ENCODE data around the gene TMC1.

DNA sequence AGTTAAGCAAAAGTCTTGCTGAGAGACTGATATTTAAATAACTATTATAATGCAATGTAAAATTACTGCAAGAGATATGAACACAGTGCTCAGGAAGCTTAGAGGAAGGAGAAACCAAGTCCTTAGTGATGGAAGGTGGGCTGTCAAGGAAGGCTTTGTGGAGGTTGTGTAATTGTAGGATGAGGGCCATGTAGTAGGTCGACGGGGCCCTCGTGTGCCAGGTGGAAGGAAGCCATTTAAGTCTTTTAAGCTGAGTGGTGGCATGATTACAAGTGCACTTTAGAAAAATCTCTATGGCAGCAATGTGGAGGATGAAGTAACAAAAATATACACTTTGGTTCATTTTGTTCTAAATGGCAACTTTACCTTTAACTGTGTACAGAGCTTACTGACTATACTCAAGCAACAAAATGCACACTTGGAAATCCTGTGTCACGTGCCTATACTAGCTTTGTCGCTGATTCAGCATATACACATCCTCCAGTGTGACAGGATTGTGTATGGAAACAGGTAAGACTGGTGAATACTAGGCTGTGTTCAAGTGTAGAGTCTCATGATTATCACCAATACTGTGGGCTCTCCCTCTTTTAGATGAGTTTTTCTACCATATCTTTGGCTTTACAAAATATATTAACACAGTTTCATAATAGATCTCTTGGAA is 78.6 kb downstream of the TMC1 start:
- no peak for TF ChIP-seq SNAI2 (CRISPR knock-in tag; IDR thresholded peaks at IDR 0.05)
- no peak for TF ChIP-seq PPARA (CRISPR knock-in tag; IDR thresholded peaks at IDR 0.05; ENCODE audit: borderline replicate concordance)
- TF ChIP-seq ARNTL (CRISPR knock-in tag; IDR thresholded peaks at IDR 0.05; ENCODE audit: borderline replicate concordance, low read depth) = no peak
- no peak for TF ChIP-seq ZC3H10 (CRISPR knock-in tag; IDR thresholded peaks at IDR 0.05)
- no peak for TF ChIP-seq ZFP3 (CRISPR knock-in tag; IDR thresholded peaks at IDR 0.05)
- TF ChIP-seq, protein P1, sequence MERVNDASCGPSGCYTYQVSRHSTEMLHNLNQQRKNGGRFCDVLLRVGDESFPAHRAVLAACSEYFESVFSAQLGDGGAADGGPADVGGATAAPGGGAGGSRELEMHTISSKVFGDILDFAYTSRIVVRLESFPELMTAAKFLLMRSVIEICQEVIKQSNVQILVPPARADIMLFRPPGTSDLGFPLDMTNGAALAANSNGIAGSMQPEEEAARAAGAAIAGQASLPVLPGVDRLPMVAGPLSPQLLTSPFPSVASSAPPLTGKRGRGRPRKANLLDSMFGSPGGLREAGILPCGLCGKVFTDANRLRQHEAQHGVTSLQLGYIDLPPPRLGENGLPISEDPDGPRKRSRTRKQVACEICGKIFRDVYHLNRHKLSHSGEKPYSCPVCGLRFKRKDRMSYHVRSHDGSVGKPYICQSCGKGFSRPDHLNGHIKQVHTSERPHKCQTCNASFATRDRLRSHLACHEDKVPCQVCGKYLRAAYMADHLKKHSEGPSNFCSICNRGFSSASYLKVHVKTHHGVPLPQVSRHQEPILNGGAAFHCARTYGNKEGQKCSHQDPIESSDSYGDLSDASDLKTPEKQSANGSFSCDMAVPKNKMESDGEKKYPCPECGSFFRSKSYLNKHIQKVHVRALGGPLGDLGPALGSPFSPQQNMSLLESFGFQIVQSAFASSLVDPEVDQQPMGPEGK (CRISPR knock-in tag; IDR thresholded peaks at IDR 0.05; ENCODE audit: borderline replicate concordance) = no peak
- no peak for TF ChIP-seq BACH2 (CRISPR knock-in tag; IDR thresholded peaks at IDR 0.05; ENCODE audit: borderline replicate concordance)
- TF ChIP-seq, protein P2, sequence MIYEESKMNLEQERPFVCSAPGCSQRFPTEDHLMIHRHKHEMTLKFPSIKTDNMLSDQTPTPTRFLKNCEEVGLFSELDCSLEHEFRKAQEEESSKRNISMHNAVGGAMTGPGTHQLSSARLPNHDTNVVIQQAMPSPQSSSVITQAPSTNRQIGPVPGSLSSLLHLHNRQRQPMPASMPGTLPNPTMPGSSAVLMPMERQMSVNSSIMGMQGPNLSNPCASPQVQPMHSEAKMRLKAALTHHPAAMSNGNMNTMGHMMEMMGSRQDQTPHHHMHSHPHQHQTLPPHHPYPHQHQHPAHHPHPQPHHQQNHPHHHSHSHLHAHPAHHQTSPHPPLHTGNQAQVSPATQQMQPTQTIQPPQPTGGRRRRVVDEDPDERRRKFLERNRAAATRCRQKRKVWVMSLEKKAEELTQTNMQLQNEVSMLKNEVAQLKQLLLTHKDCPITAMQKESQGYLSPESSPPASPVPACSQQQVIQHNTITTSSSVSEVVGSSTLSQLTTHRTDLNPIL (CRISPR knock-in tag; IDR thresholded peaks at IDR 0.05; ENCODE audit: low read depth) = no peak
- TF ChIP-seq ZFP30 (CRISPR knock-in tag; IDR thresholded peaks at IDR 0.05) = no peak
- TF ChIP-seq ZNF8 (CRISPR knock-in tag; IDR thresholded peaks at IDR 0.05) = no peak
- TF ChIP-seq TCF4 (CRISPR knock-in tag; IDR thresholded peaks at IDR 0.05; ENCODE audit: borderline replicate concordance) = no peak
- no peak for TF ChIP-seq CSDC2 (CRISPR knock-in tag; IDR thresholded peaks at IDR 0.05)
- TF ChIP-seq RARB (CRISPR knock-in tag; IDR thresholded peaks at IDR 0.05) = no peak
- TF ChIP-seq ZNF70 (CRISPR knock-in tag; IDR thresholded peaks at IDR 0.05) = no peak

All from SK-N-SH treated with all-trans-retinoic acid at 6 μM for 48 hours (cell line).